ENCODE measurements around the gene IFNL4.

IFNL4 gene

DNA sequence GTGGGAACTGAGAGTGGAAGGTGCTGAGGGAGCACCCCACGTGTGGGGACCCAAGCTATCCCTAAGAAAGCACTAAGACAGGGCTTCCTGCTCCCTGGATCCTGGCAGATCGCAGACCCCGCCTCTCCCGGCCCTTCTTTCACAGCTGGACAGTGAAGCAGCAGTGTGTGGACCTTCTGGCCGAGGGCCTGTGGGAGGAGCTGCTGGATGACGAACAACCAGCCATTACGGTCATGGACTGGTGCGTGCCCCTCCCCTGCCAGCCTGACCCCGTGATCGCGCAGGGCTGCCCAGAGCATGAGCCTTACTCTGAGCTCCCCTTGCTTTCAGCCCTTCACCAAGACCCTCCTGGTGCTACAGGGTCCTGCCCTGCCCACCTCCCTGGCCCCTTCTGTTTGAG lies 49.6 kb downstream of the IFNL4 start:
- peaks cover 48% of the 10 kb centered on the region for H3K27me3 ChIP-seq (replicated peaks)
- no peak overlapping the region for H3K4me3 ChIP-seq (ENCODE audit: low read depth, low read length)
- H3K27ac ChIP-seq: no peak overlapping the region
- TF ChIP-seq, protein P1, sequence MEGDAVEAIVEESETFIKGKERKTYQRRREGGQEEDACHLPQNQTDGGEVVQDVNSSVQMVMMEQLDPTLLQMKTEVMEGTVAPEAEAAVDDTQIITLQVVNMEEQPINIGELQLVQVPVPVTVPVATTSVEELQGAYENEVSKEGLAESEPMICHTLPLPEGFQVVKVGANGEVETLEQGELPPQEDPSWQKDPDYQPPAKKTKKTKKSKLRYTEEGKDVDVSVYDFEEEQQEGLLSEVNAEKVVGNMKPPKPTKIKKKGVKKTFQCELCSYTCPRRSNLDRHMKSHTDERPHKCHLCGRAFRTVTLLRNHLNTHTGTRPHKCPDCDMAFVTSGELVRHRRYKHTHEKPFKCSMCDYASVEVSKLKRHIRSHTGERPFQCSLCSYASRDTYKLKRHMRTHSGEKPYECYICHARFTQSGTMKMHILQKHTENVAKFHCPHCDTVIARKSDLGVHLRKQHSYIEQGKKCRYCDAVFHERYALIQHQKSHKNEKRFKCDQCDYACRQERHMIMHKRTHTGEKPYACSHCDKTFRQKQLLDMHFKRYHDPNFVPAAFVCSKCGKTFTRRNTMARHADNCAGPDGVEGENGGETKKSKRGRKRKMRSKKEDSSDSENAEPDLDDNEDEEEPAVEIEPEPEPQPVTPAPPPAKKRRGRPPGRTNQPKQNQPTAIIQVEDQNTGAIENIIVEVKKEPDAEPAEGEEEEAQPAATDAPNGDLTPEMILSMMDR (IDR thresholded peaks at IDR 0.05; ENCODE audit: low read depth, low read length, missing control alignments): no peak
- in situ Hi-C loops (cut with HindIII; ENCODE audit: low pct_ligation_motif_present, low sequenced_read_pairs): no loop called here
- no peaks in the 10 kb centered on the region for H3K36me3 ChIP-seq (replicated peaks)
- DNase-seq: no peak

DNA sequence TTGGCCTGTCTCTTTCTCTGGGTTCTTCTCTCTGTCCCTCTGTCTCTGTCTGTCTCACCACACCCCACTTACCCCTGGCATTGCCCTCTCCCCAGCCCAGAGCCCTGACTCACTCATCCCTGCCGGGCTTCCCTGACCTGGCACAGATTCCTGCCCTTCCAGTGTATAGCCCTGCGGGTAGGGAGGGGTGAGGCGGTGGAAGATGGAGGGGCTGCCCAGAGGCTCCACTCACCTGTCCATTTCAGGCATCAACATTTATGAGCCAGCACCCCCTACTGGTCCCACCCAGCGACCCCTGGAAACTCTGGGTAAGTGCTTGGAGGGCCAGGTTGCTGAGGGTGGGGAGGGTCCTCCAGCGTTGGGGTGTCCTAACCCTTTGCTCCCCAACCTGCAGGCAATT lies 50.8 kb downstream of the IFNL4 start:
- Histone ChIP-seq H3K4me3 (ENCODE audit: low read depth, low read length) (no peak overlapping the region), H3K36me3 (replicated peaks) (no peaks in the 10 kb centered on the region), H3K27me3 (replicated peaks) (peaks cover 36% of the 10 kb centered on the region), H3K27ac (no peak overlapping the region)
- TF ChIP-seq, protein P1 (IDR thresholded peaks at IDR 0.05; ENCODE audit: low read depth, low read length, missing control alignments): peak; percentile 5
- no peak for DNase-seq
- in situ Hi-C loops (cut with HindIII; ENCODE audit: low pct_ligation_motif_present, low sequenced_read_pairs): no loop called here

DNA sequence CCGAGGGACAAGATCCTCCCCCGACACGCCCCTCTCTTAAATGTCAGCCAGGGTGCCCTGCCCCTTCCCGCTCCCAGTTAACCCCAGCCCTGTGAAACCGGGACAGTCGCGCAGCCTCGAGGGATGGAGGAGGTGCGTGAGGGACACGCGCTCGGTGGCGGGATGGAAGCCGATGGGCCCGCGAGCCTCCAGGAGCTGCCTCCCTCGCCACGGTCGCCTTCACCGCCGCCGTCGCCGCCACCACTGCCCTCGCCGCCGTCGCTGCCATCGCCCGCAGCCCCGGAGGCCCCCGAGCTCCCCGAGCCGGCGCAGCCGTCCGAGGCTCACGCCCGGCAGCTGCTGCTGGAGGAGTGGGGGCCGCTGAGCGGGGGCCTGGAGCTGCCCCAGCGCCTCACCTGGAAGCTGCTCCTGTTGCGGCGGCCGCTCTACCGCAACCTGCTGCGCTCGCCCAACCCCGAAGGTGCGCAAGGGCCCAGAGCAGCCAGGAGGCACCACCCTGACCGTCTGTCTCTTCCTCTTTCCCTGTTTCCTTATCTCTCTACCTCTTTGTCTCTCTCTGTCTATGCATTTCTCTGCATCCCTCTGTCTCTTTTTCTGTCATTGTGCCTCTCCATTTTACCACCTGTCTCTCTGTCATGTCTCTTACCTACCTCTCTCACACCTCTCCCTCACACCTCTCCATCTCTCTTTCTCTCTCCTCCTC lies 51.6 kb downstream of the IFNL4 start, which contains the start of gene NCCRP1:
Gene NCCRP1, plus strand, starts transcription at position 105 of the 703 bp plus-strand sequence. Its CDS starts 19 bp downstream, at position 124.
- Histone ChIP-seq H3K4me3 (ENCODE audit: low read depth, low read length) (no peak within 1 kb of the TSS), H3K36me3 (replicated peaks) (no peaks in the 10 kb centered on the region), H3K27ac (no peak within 1 kb of the TSS), H3K27me3 (replicated peaks) (peaks cover 33% of the 10 kb centered on the region)
- TF ChIP-seq, protein P1 (IDR thresholded peaks at IDR 0.05; ENCODE audit: low read depth, low read length, missing control alignments): no peak
- in situ Hi-C loops (cut with HindIII; ENCODE audit: low pct_ligation_motif_present, low sequenced_read_pairs): no loop called here
- DNase-seq: no peak

DNA sequence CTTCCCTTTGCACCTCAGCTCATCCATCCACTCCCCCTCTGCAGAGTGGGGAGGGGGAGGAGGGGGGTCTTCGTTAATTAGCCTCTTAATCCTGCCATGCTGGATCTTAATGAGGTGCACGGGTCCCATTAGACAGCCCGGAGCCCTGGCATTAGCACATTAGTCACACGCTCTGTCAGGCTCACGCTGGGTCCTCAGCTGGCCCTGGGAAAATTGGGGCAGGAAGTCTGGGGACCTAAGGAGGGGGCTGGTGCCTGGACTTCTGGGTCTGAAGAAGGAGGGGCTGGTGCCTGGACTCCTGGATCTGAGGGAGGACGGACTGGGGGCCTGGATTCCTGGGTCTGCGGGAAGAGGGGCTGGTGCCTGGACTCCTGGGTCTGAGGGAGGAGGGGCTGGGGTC lies 52.3 kb downstream of the IFNL4 start:
- DNase-seq: no peak
- H3K4me3 ChIP-seq (ENCODE audit: low read depth, low read length): no peak overlapping the region
- H3K36me3 ChIP-seq (replicated peaks): no peaks in the 10 kb centered on the region
- no peak overlapping the region for H3K27ac ChIP-seq
- in situ Hi-C loops (cut with HindIII; ENCODE audit: low pct_ligation_motif_present, low sequenced_read_pairs): no loop called here
- TF ChIP-seq, protein P1 (IDR thresholded peaks at IDR 0.05; ENCODE audit: low read depth, low read length, missing control alignments): no peak
- peaks cover 33% of the 10 kb centered on the region for H3K27me3 ChIP-seq (replicated peaks)

All from brain microvascular endothelial cell (primary cell).